ENCODE data around the gene BMP2.

The BMP2 gene

DNA sequence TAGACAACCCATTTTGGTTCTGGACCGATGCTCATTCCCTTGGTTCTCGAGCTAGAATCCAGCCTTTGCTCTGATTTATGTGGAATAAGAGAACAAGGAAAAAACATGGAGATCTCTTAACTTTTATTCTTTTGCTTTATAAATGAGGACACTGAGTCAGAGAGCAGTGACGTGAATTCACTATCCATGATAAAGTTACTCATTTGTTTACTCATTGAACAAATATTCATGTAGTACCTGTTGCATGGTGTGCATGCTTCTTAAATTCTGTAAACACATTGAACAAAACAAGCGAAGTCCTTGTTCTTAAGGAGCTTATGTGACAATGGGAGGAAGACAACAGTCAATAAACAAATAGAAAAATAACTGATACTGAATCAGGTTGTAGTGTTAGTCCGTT is 56.9 kb downstream of the BMP2 start:
- H3K27ac Mint-ChIP-seq, result no peak overlapping the region
- TF ChIP-seq, protein P1, sequence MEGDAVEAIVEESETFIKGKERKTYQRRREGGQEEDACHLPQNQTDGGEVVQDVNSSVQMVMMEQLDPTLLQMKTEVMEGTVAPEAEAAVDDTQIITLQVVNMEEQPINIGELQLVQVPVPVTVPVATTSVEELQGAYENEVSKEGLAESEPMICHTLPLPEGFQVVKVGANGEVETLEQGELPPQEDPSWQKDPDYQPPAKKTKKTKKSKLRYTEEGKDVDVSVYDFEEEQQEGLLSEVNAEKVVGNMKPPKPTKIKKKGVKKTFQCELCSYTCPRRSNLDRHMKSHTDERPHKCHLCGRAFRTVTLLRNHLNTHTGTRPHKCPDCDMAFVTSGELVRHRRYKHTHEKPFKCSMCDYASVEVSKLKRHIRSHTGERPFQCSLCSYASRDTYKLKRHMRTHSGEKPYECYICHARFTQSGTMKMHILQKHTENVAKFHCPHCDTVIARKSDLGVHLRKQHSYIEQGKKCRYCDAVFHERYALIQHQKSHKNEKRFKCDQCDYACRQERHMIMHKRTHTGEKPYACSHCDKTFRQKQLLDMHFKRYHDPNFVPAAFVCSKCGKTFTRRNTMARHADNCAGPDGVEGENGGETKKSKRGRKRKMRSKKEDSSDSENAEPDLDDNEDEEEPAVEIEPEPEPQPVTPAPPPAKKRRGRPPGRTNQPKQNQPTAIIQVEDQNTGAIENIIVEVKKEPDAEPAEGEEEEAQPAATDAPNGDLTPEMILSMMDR (IDR thresholded peaks at IDR 0.05; ENCODE audit: unreplicated experiment in 3 of 3), result no peak
- H3K27me3 Mint-ChIP-seq (ENCODE audit: low read depth), result peaks cover 8% of the 10 kb centered on the region
- H3K4me3 Mint-ChIP-seq, result no peak overlapping the region
- no peaks in the 10 kb centered on the region for H3K36me3 Mint-ChIP-seq (ENCODE audit: low read depth)
- no peaks in the 10 kb centered on the region for H3K4me1 Mint-ChIP-seq
- H3K9me3 Mint-ChIP-seq, result no peaks in the 10 kb centered on the region

DNA sequence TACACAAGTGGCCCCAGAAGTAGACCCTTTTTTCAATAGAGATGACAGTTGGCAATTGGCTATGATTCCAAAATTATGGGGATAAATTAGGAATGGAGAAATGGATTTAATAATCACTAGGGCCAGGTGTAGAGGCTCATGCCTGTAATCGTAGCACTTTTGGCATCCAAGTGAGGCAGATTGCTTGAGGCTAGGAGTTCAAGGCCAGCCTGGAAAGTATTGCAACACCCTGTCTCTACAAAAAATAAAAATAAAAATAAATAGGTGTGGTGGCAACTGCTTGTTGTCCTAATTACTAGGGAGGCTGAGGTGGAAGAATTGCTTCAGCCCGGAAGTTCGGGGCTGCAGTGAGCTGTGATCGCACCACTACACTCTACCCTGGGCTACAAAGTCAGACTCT is 60.0 kb downstream of the BMP2 start:
- H3K27me3 Mint-ChIP-seq (ENCODE audit: low read depth), result peaks cover 8% of the 10 kb centered on the region
- TF ChIP-seq, protein P1 (IDR thresholded peaks at IDR 0.05; ENCODE audit: unreplicated experiment in 3 of 3), result no peak
- no peak overlapping the region for H3K27ac Mint-ChIP-seq
- H3K36me3 Mint-ChIP-seq (ENCODE audit: low read depth), result no peaks in the 10 kb centered on the region
- H3K4me1 Mint-ChIP-seq, result no peaks in the 10 kb centered on the region
- no peaks in the 10 kb centered on the region for H3K9me3 Mint-ChIP-seq
- no peak overlapping the region for H3K4me3 Mint-ChIP-seq

DNA sequence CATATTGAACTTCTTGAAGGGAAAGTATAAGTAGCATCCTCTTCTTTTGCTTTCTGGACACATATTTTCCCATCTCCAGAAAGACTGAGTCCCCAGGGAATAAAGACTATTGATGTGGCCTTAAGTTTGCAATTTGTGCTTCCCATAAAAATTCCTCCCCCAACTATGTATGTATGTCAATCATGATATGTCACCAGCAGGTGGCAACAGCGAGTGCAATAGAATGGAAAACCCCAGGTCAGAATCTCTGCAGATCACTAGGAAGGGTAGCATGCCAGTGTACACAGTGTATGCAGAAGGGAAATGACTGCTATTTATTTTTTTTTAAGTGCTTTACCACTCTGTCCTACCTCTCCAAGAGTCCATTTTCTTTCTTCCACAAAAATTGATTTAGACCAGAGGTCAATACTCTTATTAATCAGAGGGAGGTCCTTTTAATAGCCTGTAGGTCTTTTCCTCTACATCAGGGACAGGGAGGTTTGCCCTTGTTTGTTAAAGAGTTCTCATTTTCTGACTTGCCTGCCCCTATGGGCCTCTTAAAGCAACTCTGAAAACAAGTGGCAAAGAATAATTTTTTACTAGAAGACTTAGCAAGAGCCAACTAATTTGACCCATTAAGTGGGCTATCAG is 61.4 kb downstream of the BMP2 start:
- TF ChIP-seq, protein P1 (IDR thresholded peaks at IDR 0.05; ENCODE audit: unreplicated experiment in 3 of 3), result peak; percentile 68 to 71 (median 69)
- Mint-ChIP-seq H3K4me3 (no peak overlapping the region), H3K27me3 (ENCODE audit: low read depth) (peaks cover 4% of the 10 kb centered on the region), H3K9me3 (no peaks in the 10 kb centered on the region), H3K27ac (peak overlapping the region in 1 of 3 experiments; percentile 1), H3K36me3 (ENCODE audit: low read depth) (no peaks in the 10 kb centered on the region), H3K4me1 (no peaks in the 10 kb centered on the region)

DNA sequence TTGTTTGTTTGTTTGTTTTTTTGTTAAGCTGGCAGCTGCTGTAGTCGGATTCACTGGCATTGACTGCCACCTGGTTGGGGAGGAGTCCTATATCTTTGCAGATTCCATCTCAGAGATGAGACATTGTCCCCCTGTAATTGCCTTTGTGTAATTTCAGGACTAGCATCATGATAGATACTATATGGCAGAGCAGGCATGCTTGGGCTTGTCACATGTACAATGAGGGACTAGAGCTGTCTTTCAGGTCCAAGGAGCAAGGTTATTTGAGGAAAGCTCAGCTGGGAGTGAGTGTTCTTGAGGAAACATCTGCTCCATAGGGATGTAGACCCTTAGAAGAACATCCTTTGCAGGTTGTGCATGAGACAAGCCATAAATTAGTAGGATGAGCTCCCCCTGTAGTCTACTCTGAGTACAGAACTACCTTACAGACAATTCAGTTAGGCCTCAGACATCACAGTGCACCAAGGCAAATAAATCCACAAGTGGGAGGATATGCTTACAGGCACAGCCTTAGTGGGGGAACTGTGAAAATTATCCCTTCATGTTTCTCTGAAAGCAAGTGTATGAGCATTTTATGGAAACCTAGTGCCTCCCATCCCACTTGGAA is 62.1 kb downstream of the BMP2 start:
- no peak overlapping the region for H3K4me3 Mint-ChIP-seq

More for the DNA sequence above, 62.1 kb downstream of the BMP2 start:
- Mint-ChIP-seq H3K27me3 (ENCODE audit: low read depth) (peaks cover 4% of the 10 kb centered on the region), H3K36me3 (ENCODE audit: low read depth) (no peaks in the 10 kb centered on the region), H3K27ac (no peak overlapping the region), H3K4me1 (no peaks in the 10 kb centered on the region), H3K9me3 (no peaks in the 10 kb centered on the region)
- TF ChIP-seq, protein P1 (IDR thresholded peaks at IDR 0.05; ENCODE audit: unreplicated experiment in 3 of 3), result no peak

Data from nephron (organoid).